GM06990 (cell line): Measurements from ENCODE around the gene TUBGCP6.

Experiments used
- DNase-seq: peaks from one replicate; pipeline ENCODE4 v3.0.0-alpha.2; 2011; ENCODE audit not compliant: insufficient read length; ENCODE audit errors: extremely low read depth
- H3K27me3 ChIP-seq: replicated peaks from 2 replicates; pipeline ENCODE4 v1.6.0; 2011; ENCODE audit warnings: low read length; ENCODE audit not compliant: control insufficient read depth, insufficient read depth
- H3K36me3 ChIP-seq: 2 replicates; pipeline ENCODE4 v1.5.1; 2011; ENCODE audit warnings: low read length; ENCODE audit not compliant: control insufficient read depth, insufficient read depth
- H3K4me3 ChIP-seq: replicated peaks from 2 replicates; pipeline ENCODE4 v1.5.1; 2011; ENCODE audit warnings: low read depth, mild to moderate bottlenecking, control low read depth, low read length
- TF ChIP-seq, protein P1 (sequence below): IDR thresholded peaks from 2 replicates; pipeline ENCODE4 v1.5.1; 2011; ENCODE audit warnings: low read length, control low read depth, mild to moderate bottlenecking, inconsistent platforms; ENCODE audit not compliant: insufficient read depth, poor library complexity, severe bottlenecking

Gene TUBGCP6

DNA sequence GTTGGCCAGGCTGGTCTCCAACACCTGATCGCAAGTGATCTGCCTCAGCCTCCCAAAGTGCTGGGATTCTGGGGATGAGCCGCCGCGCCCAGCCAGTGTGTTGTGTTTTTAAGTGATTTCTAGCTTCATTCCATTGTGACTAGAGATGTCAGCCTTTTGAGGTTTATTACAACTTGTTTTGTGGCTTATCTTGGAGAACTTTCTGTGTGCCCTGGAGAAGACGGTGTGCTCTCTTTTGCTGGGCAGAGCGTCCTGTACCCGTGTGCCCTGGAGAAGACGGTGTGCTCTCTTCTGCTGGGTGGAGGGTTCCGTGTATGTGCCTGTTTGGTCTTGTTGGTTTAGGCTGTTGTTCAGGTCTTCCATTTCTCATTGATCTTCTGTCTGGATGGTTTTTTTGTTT, 31.6 kb downstream of the TUBGCP6 start:
- Histone ChIP-seq H3K4me3 (no peak overlapping the region), H3K36me3 (peaks cover 40% of the 10 kb centered on the region), H3K27me3 (no peaks in the 10 kb centered on the region)
- DNase-seq: no peak
- TF ChIP-seq, protein P1, sequence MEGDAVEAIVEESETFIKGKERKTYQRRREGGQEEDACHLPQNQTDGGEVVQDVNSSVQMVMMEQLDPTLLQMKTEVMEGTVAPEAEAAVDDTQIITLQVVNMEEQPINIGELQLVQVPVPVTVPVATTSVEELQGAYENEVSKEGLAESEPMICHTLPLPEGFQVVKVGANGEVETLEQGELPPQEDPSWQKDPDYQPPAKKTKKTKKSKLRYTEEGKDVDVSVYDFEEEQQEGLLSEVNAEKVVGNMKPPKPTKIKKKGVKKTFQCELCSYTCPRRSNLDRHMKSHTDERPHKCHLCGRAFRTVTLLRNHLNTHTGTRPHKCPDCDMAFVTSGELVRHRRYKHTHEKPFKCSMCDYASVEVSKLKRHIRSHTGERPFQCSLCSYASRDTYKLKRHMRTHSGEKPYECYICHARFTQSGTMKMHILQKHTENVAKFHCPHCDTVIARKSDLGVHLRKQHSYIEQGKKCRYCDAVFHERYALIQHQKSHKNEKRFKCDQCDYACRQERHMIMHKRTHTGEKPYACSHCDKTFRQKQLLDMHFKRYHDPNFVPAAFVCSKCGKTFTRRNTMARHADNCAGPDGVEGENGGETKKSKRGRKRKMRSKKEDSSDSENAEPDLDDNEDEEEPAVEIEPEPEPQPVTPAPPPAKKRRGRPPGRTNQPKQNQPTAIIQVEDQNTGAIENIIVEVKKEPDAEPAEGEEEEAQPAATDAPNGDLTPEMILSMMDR: no peak

DNA sequence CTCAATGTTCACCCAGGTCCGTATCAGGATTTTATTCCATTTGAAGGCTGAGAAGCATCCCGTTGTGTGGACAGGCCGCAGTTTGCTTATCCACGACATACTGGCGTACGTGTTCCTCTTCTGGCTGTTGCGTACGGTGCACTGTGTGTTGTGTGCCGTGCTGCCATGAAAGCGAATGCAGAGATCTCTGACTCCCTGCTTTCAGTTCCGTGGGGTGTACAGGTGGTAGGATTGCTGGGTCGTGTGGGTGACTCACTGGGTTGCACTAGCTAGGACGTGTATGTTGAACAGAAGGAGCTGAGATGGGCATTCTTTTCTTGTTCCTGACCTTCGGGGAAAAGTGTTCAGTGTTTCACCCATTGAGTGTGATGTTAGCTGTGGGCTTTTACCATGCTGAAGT, 33.7 kb downstream of the TUBGCP6 start:
- H3K27me3 ChIP-seq: no peaks in the 10 kb centered on the region
- TF ChIP-seq, protein P1: no peak
- H3K36me3 ChIP-seq: peaks cover 30% of the 10 kb centered on the region
- H3K4me3 ChIP-seq: no peak overlapping the region
- DNase-seq: no peak

DNA sequence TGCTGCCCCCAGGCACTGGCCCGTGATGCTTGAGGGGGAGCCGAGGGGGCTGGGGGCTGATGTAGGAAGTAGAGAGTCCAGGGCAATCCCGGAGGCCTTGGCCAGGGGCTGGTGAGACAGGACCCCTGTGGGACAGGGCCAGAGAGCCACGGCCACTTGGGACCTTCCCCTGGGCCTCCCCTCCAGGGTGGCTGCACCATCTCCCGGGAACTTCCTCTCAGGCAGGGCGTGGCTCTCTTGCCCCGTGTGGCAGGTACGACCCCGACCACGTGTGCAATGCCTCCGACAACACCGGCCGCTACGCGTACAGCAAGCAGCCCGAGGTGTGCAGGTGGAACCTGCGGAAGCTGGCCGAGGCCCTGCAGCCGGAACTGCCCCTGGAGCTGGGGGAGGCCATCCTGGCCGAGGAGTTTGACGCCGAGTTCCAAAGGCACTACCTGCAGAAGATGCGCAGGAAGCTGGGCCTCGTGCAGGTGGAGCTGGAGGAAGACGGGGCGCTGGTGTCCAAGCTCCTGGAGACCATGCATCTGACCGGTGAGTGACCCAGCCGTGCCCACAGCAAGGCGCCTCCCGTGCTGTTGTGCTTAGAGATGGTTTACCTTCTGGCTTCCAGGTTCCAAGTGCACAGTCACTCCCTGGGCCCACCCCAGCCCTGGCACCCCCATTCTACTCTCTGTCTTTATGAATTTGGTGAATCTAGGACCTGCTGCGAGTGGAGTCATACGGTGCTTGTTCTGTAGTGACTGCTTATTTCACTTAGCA, 34.3 kb downstream of the TUBGCP6 start:
- TF ChIP-seq, protein P1: no peak
- peaks cover 28% of the 10 kb centered on the region for H3K36me3 ChIP-seq
- no peak for DNase-seq

DNA sequence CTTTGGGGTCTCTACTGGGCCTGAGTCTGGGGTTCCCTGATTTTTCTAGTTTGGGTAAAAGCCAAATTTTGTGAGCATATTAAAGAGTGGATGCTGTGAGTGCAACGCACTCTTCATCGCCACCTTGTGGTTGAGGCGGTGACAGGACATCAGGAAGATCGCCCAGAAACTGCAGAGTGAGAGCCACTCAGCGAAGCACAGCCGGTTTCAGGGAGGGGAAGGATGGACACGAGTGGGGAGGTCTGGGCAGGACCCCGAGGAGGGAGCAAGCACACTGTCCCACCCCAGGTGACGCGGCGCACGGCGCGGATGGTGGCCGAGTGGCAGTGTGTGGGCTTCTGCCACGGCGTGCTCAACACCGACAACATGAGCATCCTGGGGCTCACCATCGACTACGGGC, 34.9 kb downstream of the TUBGCP6 start:
- TF ChIP-seq, protein P1: peak; percentile 73
- Histone ChIP-seq H3K27me3 (no peaks in the 10 kb centered on the region), H3K36me3 (peaks cover 25% of the 10 kb centered on the region), H3K4me3 (no peak overlapping the region)
- no peak for DNase-seq

More for the DNA sequence above, 34.3 kb downstream of the TUBGCP6 start:
- Histone ChIP-seq H3K27me3 (no peaks in the 10 kb centered on the region), H3K4me3 (no peak overlapping the region)

DNA sequence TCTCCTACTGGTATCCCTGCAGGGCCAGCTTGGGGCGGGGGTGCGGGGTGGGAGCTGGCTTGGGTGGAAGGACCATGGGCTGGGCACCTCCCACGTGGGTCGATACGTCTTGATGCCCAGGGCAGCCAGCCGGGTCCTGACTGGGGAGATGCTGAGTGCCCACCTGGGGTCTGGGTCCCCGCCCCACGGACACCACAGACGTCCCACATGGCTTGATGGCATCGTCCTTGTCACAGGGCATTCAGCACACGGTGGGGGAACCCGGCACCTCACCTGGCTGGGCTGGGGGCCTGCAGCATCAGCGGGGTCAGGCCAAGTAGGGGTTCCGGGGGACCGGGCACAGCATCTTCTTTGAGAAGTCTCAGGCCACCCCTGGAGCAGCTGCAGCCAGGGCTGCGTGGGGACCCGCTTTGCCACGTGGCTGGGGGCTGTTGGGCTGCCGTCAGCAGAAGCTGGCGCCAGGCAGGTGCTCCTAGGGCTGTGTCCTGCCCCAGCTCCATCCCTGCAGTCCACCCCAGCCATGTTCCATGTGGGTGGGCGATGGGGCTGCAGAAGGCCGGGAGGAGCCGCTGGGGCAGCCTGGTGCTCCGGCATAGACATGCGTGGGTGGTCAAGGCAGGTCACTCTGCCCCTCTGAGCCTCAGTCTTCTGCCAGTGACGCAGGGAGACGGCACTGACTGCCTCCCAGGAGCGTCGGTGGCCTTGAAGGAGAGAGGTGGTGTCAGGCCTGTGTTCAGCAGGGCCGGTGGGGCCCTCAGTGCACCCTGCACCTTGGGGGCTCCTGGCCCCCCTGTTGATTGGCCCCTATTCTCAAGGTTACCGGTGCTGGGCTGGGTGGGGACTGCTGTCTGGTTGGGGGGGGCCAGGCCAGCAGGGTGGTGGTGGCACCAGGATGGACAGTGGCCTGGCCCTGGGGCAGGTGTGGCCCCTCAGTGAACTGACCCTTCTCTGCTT, 35.6 kb downstream of the TUBGCP6 start:
- TF ChIP-seq, protein P1: no peak
- DNase-seq: no peak
- H3K4me3 ChIP-seq: no peak overlapping the region
- no peaks in the 10 kb centered on the region for H3K27me3 ChIP-seq
- H3K36me3 ChIP-seq: peaks cover 22% of the 10 kb centered on the region
